Esophagus squamous epithelium (tissue), 5 donors: ENCODE data around the gene ANKHD1. TPM values are rescaled to one million over a fixed set of nuclear protein-coding genes. Genes with fewer than 3 reads are reported as not detected.

Experiments
- DNase-seq: peaks from one replicate; lab custom pipeline; 2025; lab: John Stamatoyannopoulos, UW
- H3K27ac ChIP-seq, 4 donors: fragments of 200-600 bp; sonication (generic); one replicate each; pipeline ENCODE4 v1.5.1; 2016 to 2019; ENCODE audit warnings: mild to moderate bottlenecking in 1 of 4
- H3K27me3 ChIP-seq, 4 donors: fragments of 200-600 bp; sonication (generic); 1 replicate in 3 of 4; 2 replicates in 1 of 4; pipeline versions ENCODE4 v1.5.1 to v1.6.0; 2017 to 2021; ENCODE audit warnings: antibody characterized with exemption in 1 of 4
- H3K36me3 ChIP-seq, 3 donors: fragments of 200-600 bp; sonication (generic); one replicate each; pipeline ENCODE4 v1.5.1; 2016 to 2019
- H3K4me1 ChIP-seq, 3 donors: fragments of 200-600 bp; sonication (generic); one replicate each; pipeline ENCODE4 v1.5.1; 2017 to 2019
- H3K4me3 ChIP-seq, 4 donors: fragments of 200-600 bp; sonication (generic); 1 replicate in 3 of 4; 2 replicates in 1 of 4; pipeline ENCODE4 v1.5.1; 2016 to 2019; ENCODE audit warnings: mild to moderate bottlenecking in 2 of 4, moderate library complexity in 1 of 4
- H3K9me3 ChIP-seq, 3 donors: fragments of 200-600 bp; sonication (generic); one replicate each; pipeline ENCODE4 v1.5.1; 2016 to 2019
- CTCF ChIP-seq, 6 experiments: fragments of 450-650 bp in 4 of 6; fragments of 200-600 bp in 2 of 6; sonication (generic) in 2 of 6; IDR thresholded peaks; one replicate each; pipeline ENCODE4 v1.5.1; 2016 to 2019; ENCODE audit warnings: antibody characterized with exemption in 6 of 6, mild to moderate bottlenecking in 4 of 6, moderate library complexity in 4 of 6
- POLR2A ChIP-seq, 4 donors: fragments of 450-650 bp; IDR thresholded peaks; one replicate each; pipeline ENCODE4 v1.6.1; 2017; ENCODE audit warnings: antibody characterized with exemption in 4 of 4, mild to moderate bottlenecking in 4 of 4, moderate library complexity in 3 of 4
- WGBS, 2 donors: methylation state at CpG; one replicate each; pipeline ENCODE4 v1.1.5; 2018; 5-methylcytosine and 5-hydroxymethylcytosine counted together
- intact Hi-C: fragments of 100-400 bp; cut with DNase I; formaldehyde crosslinking; loops from one replicate; pipeline ENCODE4 v1.15.0; 2022
- total RNA-seq, 4 donors: library from RNA; depleted of rRNA; stranded (reverse); fragments of >200 nt; gene quantifications; one replicate each; pipeline ENCODE4 v1.1.0, GENCODE V29; 2016
- donor health status: DM: yes; HTN: yes; CAD: no.

ANKHD1 gene
- total RNA-seq, 4 donors from 2014 or later, result 55.7 to 130 (median 87.2) TPM

- peaks cover 0 to 66% (median 33%) of the 10 kb centered on the region in 3 donors for H3K36me3 ChIP-seq
- 89 to 93% methylated on average over 2 to 5 of the region's 7 CpGs for WGBS, 2 donors
- peaks cover 26 to 52% (median 31%) of the 10 kb centered on the region in 3 donors for H3K4me1 ChIP-seq
- no peaks in the 10 kb centered on the region for H3K9me3 ChIP-seq
- H3K27me3 ChIP-seq, result no peaks in the 10 kb centered on the region
- intact Hi-C loops, result no loop called here
- TF ChIP-seq CTCF (IDR thresholded peaks at IDR 0.05), result no peak
- TF ChIP-seq POLR2A (IDR thresholded peaks at IDR 0.05), result no peak
- DNase-seq, result no peak
- H3K27ac ChIP-seq, result peak overlapping the region; percentile 95 to 98 (median 96)
- H3K4me3 ChIP-seq, result peak overlapping the region in 3 of 4 donors; percentile 52 to 70 (median 56)
Observed at GRCh38 chr5:140548791-140549190, 147.2 kb downstream of the ANKHD1 start.

- 70 to 82% methylated on average over 2 to 3 of the region's 3 CpGs for WGBS, 2 donors
Observed at GRCh38 chr5:140549237-140550144, 147.9 kb downstream of the ANKHD1 start.

GRCh38 chr5:140550147-140551079, 148.8 kb downstream of the ANKHD1 start:
- H3K4me1 ChIP-seq, result peaks cover 26 to 68% (median 40%) of the 10 kb centered on the region in 3 donors
- peaks cover 0 to 55% (median 25%) of the 10 kb centered on the region in 3 donors for H3K36me3 ChIP-seq
- intact Hi-C loops, result no loop called here

More at GRCh38 chr5:140549237-140550144, 147.9 kb downstream of the ANKHD1 start:
- Histone ChIP-seq H3K36me3 (peaks cover 0 to 59% (median 31%) of the 10 kb centered on the region in 3 donors), H3K4me1 (peaks cover 26 to 59% (median 34%) of the 10 kb centered on the region in 3 donors), H3K4me3 (no peak overlapping the region), H3K27ac (peak overlapping the region; percentile 95 to 98 (median 96)), H3K27me3 (no peaks in the 10 kb centered on the region), H3K9me3 (no peaks in the 10 kb centered on the region)
- intact Hi-C loops, result no loop called here
- no peak for TF ChIP-seq POLR2A (IDR thresholded peaks at IDR 0.05)
- TF ChIP-seq CTCF (IDR thresholded peaks at IDR 0.05), result no peak
- DNase-seq, result no peak

GRCh38 chr5:140551872-140552271, 150.2 kb downstream of the ANKHD1 start:
- Histone ChIP-seq H3K4me3 (no peak overlapping the region), H3K27me3 (no peaks in the 10 kb centered on the region), H3K4me1 (peaks cover 31 to 75% (median 47%) of the 10 kb centered on the region in 3 donors), H3K9me3 (no peaks in the 10 kb centered on the region), H3K27ac (no peak overlapping the region), H3K36me3 (peaks cover 0 to 54% (median 25%) of the 10 kb centered on the region in 3 donors)
- TF ChIP-seq POLR2A (IDR thresholded peaks at IDR 0.05) (no peak), CTCF (IDR thresholded peaks at IDR 0.05) (no peak)
- WGBS, 2 donors, result 33 to 83% methylated on average over 1 to 3 of the region's 4 CpGs
- DNase-seq, result no peak
- intact Hi-C loops, result no loop called here

More at GRCh38 chr5:140550147-140551079, 148.8 kb downstream of the ANKHD1 start:
- Histone ChIP-seq H3K4me3 (no peak overlapping the region), H3K27ac (peak overlapping the region; percentile 95 to 98 (median 96)), H3K27me3 (no peaks in the 10 kb centered on the region), H3K9me3 (no peaks in the 10 kb centered on the region)
- no peak for DNase-seq
- TF ChIP-seq CTCF (IDR thresholded peaks at IDR 0.05), result no peak
- TF ChIP-seq POLR2A (IDR thresholded peaks at IDR 0.05), result no peak
- 83 to 93% methylated on average over 6 to 10 of the region's 11 CpGs for WGBS, 2 donors
